HG02763 (cell line): ENCODE data around the gene GDF10.

Experiments
- ATAC-seq: cut with Tn5 transposase; IDR thresholded peaks from one replicate; pipeline ENCODE4 v1.9.1; 2021; ENCODE audit warnings: mild to moderate bottlenecking, moderate library complexity; ENCODE audit not compliant: unreplicated experiment

GDF10 gene

DNA sequence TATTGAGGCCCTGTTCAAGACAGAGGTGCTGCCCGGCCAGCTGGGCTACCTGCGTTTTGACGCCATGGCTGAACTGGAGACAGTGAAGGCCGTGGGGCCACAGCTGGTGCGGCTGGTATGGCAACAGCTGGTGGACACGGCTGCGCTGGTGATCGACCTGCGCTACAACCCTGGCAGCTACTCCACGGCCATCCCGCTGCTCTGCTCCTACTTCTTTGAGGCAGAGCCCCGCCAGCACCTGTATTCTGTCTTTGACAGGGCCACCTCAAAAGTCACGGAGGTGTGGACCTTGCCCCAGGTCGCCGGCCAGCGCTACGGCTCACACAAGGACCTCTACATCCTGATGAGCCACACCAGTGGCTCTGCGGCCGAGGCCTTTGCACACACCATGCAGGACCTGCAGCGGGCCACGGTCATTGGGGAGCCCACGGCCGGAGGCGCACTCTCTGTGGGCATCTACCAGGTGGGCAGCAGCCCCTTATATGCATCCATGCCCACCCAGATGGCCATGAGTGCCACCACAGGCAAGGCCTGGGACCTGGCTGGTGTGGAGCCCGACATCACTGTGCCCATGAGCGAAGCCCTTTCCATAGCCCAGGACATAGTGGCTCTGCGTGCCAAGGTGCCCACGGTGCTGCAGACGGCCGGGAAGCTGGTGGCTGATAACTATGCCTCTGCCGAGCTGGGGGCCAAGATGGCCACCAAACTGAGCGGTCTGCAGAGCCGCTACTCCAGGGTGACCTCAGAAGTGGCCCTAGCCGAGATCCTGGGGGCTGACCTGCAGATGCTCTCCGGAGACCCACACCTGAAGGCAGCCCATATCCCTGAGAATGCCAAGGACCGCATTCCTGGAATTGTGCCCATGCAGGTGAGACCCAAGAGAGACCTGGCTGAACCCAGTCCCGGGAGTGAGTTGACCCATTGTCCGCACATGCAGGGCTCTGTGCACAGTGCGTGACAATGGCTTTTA lies 51.0 kb downstream of the GDF10 start:
- no peak for ATAC-seq

DNA sequence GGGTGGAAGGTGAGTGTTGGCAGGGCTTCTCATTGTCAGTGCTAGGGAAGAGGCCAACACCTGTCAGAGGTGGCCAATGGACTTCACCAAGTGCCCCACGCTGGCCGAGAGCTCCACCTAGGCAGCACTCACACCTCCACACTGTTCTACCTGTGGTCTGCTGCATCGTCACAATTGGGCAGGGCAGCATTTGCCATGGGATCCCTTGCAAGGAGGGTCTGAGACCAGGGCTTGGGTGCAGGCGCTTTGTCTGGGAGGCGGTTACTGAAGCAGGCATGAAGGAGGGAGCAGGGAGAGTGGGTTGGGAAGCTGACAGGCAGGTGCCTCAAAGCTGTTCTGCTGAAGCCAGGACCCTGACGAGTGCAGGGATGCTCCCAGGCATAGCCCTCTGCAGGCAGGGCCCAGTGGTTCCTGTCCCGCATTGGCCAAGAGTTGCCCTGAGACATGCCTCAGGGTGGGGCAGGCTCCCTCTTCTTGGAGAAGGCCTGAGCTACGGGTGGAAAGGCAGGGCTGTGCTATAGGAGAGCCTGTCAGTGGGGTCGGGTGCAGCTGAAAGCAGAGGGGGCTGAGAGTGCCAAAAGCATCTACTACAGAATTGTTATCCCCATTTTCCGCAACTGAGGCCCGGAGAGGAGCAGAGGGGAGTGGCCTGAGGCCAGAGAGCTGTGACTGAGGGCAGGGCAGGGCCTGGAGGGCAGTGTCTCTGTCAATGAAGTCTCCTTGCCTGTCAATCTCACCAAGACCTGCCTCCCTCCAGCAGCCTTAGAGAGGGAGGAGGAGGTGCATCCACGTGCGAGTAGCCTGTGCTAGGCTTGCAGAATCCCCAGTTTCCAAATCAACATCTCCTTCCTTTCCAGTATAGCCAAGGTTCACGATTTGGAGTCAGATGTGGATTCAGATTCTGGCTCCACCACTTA lies 52.2 kb downstream of the GDF10 start:
- no peak for ATAC-seq

DNA sequence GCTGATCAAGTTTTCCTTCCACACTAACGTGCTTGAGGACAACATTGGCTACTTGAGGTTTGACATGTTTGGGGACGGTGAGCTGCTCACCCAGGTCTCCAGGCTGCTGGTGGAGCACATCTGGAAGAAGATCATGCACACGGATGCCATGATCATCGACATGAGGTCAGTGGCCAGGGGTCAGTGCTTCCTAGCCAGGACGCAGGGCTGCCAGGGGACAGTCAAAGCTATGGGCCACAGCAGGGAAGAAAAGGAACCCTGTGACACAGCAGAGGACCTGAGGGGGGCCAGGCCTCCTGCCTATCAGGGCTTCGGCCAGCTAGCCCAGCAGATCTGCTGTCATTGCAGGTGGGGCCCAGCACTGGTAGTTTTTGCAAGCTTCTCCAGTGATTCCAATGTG lies 53.4 kb downstream of the GDF10 start:
- no peak for ATAC-seq

DNA sequence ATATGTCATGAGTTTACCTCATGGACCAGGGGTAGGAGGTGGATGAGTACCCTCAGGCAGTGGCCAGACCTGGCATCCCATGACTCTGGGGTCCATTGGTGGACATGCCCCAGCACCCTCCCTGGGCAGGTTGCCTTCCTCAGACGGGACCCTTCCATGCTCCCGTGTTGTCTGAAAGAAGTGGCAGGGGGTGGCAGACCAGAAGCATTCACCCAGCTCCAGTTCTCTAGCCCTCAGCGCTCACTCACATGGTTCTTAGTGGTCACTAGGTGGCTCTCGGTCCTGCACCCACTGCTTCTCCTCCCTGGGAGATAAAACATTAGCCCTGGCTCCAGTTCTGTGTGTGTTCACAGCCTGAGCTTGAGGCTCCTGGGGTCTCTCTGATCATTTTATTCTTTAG lies 54.2 kb downstream of the GDF10 start:
- ATAC-seq, result no peak

DNA sequence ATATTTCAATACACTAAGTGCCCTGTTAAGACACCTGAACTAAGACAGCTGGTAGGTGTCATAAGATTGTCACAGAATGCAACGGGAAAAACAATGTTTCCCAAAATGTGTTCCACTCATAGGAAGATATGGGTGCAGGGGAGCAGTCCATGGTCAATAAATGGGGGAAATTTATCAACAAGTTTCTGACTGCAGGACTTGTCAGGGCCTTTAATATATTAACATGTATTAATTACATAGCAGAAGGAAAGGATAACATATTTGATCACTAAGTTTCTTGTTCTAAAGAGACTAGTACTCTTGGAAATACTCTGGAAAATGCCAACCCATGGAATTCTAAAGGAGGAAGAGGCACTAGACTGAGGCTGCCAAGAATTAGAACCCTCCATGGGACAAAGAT lies 54.9 kb downstream of the GDF10 start:
- ATAC-seq, result no peak

DNA sequence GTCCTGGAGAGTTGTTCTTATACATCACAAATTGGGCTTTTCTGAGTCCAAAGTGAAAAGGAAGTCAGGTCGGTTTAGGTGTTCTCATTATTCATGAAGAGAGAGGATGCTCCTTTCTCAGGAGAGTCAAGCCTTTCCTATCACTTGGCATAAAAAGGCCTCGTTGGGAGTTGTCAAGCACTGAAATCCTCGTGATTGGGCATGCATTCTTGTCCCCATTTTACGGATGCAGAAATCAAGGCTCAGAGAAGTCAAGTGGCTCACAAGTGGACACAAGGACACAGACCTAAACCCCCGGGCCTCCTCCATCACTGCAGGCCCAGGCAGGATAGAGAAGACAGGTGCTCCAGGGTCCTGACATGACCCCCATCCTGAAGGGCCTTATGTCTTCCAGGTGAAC lies 56.7 kb downstream of the GDF10 start:
- ATAC-seq, result no peak

DNA sequence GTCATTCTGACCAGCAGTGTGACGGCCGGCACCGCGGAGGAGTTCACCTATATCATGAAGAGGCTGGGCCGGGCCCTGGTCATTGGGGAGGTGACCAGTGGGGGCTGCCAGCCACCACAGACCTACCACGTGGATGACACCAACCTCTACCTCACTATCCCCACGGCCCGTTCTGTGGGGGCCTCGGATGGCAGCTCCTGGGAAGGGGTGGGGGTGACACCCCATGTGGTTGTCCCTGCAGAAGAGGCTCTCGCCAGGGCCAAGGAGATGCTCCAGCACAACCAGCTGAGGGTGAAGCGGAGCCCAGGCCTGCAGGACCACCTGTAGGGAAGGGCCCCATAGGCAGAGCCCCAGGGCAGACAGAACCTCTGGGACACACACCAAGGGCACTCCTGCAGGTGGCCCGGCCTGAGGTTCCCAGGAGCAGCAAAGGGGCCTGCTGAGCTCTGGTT lies 57.2 kb downstream of the GDF10 start:
- no peak for ATAC-seq

DNA sequence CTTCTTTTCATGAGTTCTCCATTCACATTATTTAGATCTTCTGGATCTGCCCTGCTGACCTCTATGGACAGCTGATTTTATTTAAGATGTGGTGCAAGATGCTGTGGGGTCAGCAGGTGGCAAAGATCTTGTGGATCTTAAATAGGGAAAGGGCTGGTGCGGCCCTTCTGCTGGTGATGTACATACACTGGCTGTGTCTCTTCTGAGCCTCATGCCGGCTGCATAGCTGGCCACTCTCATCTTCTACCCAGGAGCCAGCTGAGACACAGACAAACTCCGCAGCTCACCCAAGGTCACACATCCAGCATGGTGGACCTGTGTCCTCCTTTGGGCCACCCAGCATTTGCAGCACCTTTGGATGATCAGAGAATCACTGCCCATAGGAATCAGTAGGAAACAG lies 57.9 kb downstream of the GDF10 start:
- ATAC-seq, result no peak

DNA sequence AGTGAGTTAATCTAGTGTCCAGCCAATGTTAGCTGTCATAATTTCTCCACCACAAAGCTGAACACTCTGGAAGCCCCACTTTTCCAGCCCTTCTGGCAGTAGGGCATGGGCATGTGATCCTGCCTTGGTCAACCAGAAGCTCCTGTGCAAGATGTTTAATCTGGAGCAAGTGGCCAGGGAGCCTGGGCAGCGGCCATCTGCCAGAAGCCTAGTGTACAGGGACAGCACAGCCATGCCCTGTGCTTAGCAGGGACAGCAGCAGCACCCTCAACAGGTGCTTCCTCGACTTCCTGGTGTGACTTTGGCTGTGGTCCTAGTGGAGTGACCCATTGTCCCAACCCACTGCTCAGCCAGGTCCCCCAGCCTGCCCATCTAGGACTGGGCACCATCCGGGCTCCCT lies 58.5 kb downstream of the GDF10 start:
- no peak for ATAC-seq

DNA sequence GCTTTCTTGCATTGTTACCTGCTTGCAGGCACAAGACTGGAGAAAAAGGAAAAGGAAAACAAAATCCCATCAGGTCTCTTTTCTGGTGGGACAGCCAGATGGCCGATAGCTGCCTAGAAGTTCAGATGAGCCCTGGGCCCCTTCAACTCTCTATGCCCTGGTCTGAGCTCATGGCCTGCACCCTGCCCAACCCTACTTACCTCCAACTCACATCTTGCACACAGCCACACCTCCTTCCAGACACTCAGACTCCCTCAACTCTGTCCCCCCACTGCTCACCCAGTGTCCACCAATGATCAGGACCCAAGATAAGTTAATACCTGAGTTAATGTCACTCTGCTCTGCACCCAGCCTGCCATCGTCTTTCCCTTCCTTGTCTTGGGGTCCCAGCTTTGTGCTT lies 59.1 kb downstream of the GDF10 start:
- ATAC-seq, result no peak

DNA sequence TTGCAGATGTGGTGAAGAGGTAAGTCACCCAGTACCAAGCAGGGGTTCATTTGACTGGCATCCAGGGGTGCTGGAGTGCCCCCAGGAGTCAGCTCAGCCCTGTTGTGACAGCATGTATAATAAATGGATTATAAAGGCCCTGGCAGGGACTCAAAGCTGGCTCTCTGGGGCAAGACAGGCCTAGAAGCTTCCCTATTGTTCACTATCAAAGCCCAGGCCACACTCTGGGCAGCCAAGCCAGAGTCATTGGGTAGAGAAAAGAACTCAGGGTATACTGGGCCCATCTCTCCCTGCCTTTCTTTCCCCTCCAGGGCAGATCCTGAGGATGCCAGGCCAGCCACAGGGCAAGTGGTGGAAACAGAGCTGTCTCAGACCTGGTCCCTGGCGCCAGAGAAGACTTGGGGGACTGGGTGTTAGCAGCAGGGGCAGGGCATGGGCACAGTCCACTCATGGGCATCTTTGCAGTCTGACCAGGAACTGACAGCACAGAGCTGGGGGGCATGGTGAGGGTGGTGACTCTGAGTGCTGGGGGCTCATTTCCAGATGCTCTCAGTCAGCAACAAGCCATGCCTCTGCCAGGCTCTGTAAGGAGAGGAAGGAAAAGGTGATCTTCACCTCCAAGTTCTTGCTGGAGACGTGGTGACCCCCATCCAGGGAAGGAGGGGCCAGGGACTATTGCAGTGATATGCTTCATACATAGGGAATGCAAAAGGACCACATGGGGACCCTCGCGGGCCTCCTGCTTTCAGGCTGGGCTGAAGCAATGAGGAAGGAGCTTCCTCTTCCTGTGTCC lies 59.8 kb downstream of the GDF10 start:
- ATAC-seq, result no peak

DNA sequence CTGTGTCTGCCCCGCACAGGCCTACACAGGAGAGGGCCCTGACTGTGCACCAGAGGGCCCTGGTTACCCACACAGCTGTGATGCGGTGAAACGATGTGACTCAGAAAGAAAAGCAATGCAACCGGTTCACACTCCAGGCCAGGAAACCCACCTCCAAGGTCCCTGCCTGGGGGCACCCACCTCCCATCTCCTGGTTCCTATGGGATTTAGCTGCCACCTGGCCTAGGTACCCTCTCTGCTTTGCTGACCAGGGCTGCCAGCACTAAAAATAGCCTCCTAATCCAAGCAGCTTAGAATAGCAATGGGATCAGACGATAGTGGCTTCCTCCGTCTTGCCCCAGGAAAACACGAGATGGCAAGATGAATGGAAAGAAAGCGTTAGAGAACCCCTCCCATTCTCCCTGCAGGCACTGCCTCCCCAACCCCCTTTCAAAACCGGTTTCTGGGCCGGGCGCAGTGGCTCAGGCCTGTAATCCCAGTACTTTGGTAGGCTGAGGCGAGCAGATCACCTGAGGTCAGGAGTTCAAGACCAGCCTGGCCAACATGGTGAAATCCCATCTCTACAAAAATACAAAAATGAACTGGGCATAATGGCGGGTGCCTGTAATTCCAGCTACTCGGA lies 60.5 kb downstream of the GDF10 start:
- no peak for ATAC-seq

DNA sequence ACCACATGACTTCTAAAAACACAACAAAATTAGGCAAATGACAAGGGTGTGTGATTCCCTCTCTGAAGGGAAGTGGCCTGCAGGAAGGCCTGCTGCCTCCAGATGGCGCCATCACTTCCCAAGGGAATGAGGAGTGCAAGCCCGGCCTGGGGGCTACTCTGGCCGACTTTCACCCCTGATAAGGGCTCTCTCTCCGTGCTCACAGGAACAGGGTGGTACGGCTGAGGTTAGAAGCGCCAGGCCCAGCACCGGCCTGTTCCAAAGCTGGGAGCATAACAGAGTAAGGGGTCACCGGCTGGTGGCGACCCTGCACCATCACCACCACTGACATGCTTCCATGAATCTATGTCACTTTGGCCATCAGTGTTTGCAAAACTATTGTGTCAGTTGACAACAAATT lies 61.3 kb downstream of the GDF10 start:
- ATAC-seq, result no peak

DNA sequence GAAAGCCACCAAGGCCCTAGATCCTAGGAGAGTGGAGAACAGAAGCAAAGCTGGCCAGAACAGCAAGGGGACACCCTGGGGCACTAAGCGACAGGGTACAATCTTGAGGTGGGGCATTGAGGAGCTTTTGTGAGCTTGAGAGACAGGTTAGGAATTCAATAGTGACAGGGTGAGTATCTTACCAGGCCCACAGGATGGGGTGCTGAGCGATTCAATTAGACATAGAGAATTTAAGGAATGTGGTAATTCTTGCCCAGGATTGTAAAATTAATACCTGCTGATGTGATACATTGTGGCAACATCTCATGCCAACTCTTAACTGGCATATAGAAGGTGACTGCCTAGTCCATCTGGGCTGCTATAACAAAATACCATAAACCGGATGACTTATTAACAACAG lies 62.2 kb downstream of the GDF10 start:
- no peak for ATAC-seq
